Measurements from ENCODE around the gene CCDC63. TPM values are rescaled to one million over a fixed set of nuclear protein-coding genes. Genes with fewer than 3 reads are reported as not detected.

Gene CCDC63
- total and polyA plus RNA-seq, 3 experiments from 2014 or later: not detected

DNA sequence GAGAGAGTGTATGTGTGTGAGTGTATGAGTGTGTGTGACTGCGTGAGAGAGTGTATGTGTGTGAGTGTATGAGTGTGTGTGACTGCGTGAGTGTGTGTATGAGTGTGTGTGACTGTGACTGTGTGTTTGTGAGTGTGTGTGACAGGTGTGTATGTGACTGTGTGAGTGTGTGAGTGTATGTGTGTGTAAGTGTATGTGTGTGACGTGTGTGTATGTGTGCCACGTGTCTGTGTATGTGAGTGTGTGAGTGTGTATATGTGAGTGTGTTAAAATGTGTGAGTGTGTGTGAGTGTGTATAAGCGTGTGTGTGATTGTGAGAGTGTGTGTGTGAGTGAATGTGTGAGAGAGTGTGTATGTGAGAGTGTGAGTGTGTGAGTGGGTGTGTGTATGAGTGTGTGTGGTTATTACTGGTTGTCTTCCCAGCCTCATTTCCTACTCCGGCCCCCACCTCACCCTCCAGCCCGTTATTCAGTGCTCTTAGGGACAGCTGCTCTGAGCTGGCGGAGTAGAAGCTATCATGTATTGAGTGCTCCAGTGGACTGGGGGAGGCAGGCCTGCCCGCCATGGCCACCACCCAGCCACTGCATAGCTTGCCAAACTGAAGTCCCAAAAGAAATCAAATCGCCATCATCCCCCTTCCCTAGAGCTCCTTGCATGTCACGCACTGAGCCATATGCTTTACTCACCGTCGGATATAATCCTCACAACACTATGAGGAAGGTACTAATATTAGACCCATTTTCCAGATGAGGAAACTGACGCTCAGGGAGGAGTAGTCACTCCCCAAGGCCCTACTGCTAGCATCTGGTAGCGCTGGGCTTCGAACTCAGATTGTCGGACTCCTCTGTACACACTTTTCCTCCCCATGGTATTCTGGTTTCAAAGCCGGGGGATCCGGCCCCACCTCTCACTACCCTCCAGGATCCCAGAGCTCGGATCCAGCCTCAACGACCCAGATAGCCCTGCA is 83.8 kb downstream of the CCDC63 start:
- CTCF ChIA-PET: no interaction called here
- no peak overlapping the region for H3K4me3 ChIP-seq (ENCODE audit: low read length)
- H3K36me3 ChIP-seq (ENCODE audit: insufficient read depth, low read length): no peaks in the 10 kb centered on the region
- peaks cover 0 to 3% (median 0%) of the 10 kb centered on the region in 3 donors for H3K36me3 Mint-ChIP-seq
- H3K4me1 Mint-ChIP-seq: no peaks in the 10 kb centered on the region
- no peak for DNase-seq
- no peaks in the 10 kb centered on the region for H3K9me3 Mint-ChIP-seq
- H3K27me3 ChIP-seq (ENCODE audit: insufficient read depth, low read length, poor library complexity, severe bottlenecking): no peaks in the 10 kb centered on the region
- no peaks in the 10 kb centered on the region for H3K4me1 ChIP-seq (ENCODE audit: insufficient read depth, low read length)
- H3K27ac ChIP-seq (ENCODE audit: low read depth, low read length): no peak overlapping the region
- no peak overlapping the region for H3K27ac Mint-ChIP-seq
- H3K9me3 ChIP-seq (ENCODE audit: low read length): no peaks in the 10 kb centered on the region
- H3K27me3 Mint-ChIP-seq: peaks cover 9 to 33% of the 10 kb centered on the region in 2 donors
- POLR2A ChIA-PET: no interaction called here
- H3K4me3 Mint-ChIP-seq: no peak overlapping the region

- no peak for DNase-seq
- H3K4me3 Mint-ChIP-seq: no peak overlapping the region
- Histone ChIP-seq H3K27me3 (ENCODE audit: insufficient read depth, low read length, poor library complexity, severe bottlenecking) (peaks cover under 1% of the 10 kb centered on the region), H3K4me3 (ENCODE audit: low read length) (no peak overlapping the region), H3K4me1 (ENCODE audit: insufficient read depth, low read length) (no peaks in the 10 kb centered on the region), H3K36me3 (ENCODE audit: insufficient read depth, low read length) (no peaks in the 10 kb centered on the region), H3K9me3 (ENCODE audit: low read length) (no peaks in the 10 kb centered on the region), H3K27ac (ENCODE audit: low read depth, low read length) (no peak overlapping the region)
- POLR2A ChIA-PET: no interaction called here
- peaks cover 9 to 26% of the 10 kb centered on the region in 2 donors for H3K27me3 Mint-ChIP-seq
- no peaks in the 10 kb centered on the region for H3K4me1 Mint-ChIP-seq
- CTCF ChIA-PET: no interaction called here
- H3K9me3 Mint-ChIP-seq: no peaks in the 10 kb centered on the region
- H3K36me3 Mint-ChIP-seq: peaks cover 0 to 3% (median 0%) of the 10 kb centered on the region in 3 donors
- no peak overlapping the region for H3K27ac Mint-ChIP-seq
These were observed 84.5 kb downstream of the CCDC63 start for GRCh38 chr12:110931315-110931728.

DNA sequence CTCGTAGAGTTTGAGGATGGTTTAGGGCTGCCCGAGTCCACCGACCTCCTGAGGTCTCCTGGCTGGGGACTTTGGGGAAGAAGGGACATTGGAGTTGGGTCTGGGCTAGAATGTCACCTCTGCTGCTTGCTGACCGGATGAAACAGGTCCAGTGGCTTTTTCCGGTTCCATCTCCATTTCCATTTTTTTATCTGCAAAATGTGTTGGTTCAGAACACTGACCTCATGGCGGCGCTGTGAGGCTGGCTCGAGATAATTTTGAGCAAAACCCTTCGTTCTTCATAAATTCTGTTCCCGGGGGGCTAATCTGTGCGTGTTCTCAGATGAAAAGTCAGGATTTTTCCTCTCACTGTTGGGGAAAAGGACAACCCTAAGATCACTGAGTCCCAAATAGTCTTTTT is 85.3 kb downstream of the CCDC63 start:
- Mint-ChIP-seq H3K4me1 (peaks cover under 1 to 3% (median 1%) of the 10 kb centered on the region in 3 donors), H3K27ac (no peak overlapping the region), H3K27me3 (peaks cover 6 to 29% of the 10 kb centered on the region in 2 donors), H3K4me3 (no peak overlapping the region), H3K9me3 (no peaks in the 10 kb centered on the region), H3K36me3 (peaks cover 0 to 3% (median 0%) of the 10 kb centered on the region in 3 donors)
- POLR2A ChIA-PET: no interaction called here
- no peak for DNase-seq
- H3K36me3 ChIP-seq (ENCODE audit: insufficient read depth, low read length): no peaks in the 10 kb centered on the region
- no peak overlapping the region for H3K27ac ChIP-seq (ENCODE audit: low read depth, low read length)
- H3K4me1 ChIP-seq (ENCODE audit: insufficient read depth, low read length): peaks cover 2% of the 10 kb centered on the region
- H3K4me3 ChIP-seq (ENCODE audit: low read length): no peak overlapping the region
- H3K9me3 ChIP-seq (ENCODE audit: low read length): no peaks in the 10 kb centered on the region
- peaks cover 8% of the 10 kb centered on the region for H3K27me3 ChIP-seq (ENCODE audit: insufficient read depth, low read length, poor library complexity, severe bottlenecking)
- CTCF ChIA-PET: no interaction called here

- Mint-ChIP-seq H3K27ac (peak overlapping the region in 1 of 8 donors; percentile 64), H3K36me3 (peaks cover 0 to 4% (median 0%) of the 10 kb centered on the region in 3 donors), H3K4me3 (no peak overlapping the region), H3K27me3 (peaks cover 6 to 35% of the 10 kb centered on the region in 2 donors), H3K4me1 (peaks cover 3 to 6% (median 6%) of the 10 kb centered on the region in 3 donors), H3K9me3 (no peaks in the 10 kb centered on the region)
- Histone ChIP-seq H3K4me1 (ENCODE audit: insufficient read depth, low read length) (peaks cover 7% of the 10 kb centered on the region), H3K36me3 (ENCODE audit: insufficient read depth, low read length) (no peaks in the 10 kb centered on the region), H3K27me3 (ENCODE audit: insufficient read depth, low read length, poor library complexity, severe bottlenecking) (peaks cover 8% of the 10 kb centered on the region), H3K27ac (ENCODE audit: low read depth, low read length) (no peak overlapping the region), H3K4me3 (ENCODE audit: low read length) (no peak overlapping the region), H3K9me3 (ENCODE audit: low read length) (no peaks in the 10 kb centered on the region)
- CTCF ChIA-PET: no interaction called here
- no peak for DNase-seq
- POLR2A ChIA-PET: no interaction called here
These were observed 86.7 kb downstream of the CCDC63 start for GRCh38 chr12:110933326-110933974.

GRCh38 chr12:110934093-110934852 is 87.5 kb downstream of the CCDC63 start:
- H3K27ac Mint-ChIP-seq: no peak overlapping the region
- H3K36me3 Mint-ChIP-seq: peaks cover 0 to 4% (median 0%) of the 10 kb centered on the region in 3 donors
- no peak overlapping the region for H3K4me3 ChIP-seq (ENCODE audit: low read length)
- H3K4me1 ChIP-seq (ENCODE audit: insufficient read depth, low read length): peaks cover 7% of the 10 kb centered on the region
- no peak overlapping the region for H3K27ac ChIP-seq (ENCODE audit: low read depth, low read length)
- no peaks in the 10 kb centered on the region for H3K36me3 ChIP-seq (ENCODE audit: insufficient read depth, low read length)
- CTCF ChIA-PET: no interaction called here
- POLR2A ChIA-PET: no interaction called here
- no peak overlapping the region for H3K4me3 Mint-ChIP-seq
- no peaks in the 10 kb centered on the region for H3K9me3 ChIP-seq (ENCODE audit: low read length)
- H3K27me3 Mint-ChIP-seq: peaks cover 6 to 35% of the 10 kb centered on the region in 2 donors
- peaks cover 8% of the 10 kb centered on the region for H3K27me3 ChIP-seq (ENCODE audit: insufficient read depth, low read length, poor library complexity, severe bottlenecking)
- peaks cover 3 to 6% (median 6%) of the 10 kb centered on the region in 3 donors for H3K4me1 Mint-ChIP-seq
- H3K9me3 Mint-ChIP-seq: no peaks in the 10 kb centered on the region
- DNase-seq: no peak

- CTCF ChIA-PET: interaction anchor here (0.7 to 1.0 kb wide), 2 partner anchors 10 to 318 kb away, joined by 3 read pairs; no protein-coding TSS in a partner anchor
- POLR2A ChIA-PET: no interaction called here
- peaks cover 3 to 6% (median 6%) of the 10 kb centered on the region in 3 donors for H3K4me1 Mint-ChIP-seq
These were observed 88.8 kb downstream of the CCDC63 start for GRCh38 chr12:110935588-110935987.

GRCh38 chr12:110936367-110937103 is 89.7 kb downstream of the CCDC63 start:
- Mint-ChIP-seq H3K4me3 (peak overlapping the region in 1 of 7 donors; percentile 35), H3K36me3 (peaks cover 0 to 4% (median 0%) of the 10 kb centered on the region in 3 donors), H3K27me3 (peaks cover 10 to 45% of the 10 kb centered on the region in 2 donors), H3K9me3 (no peaks in the 10 kb centered on the region), H3K27ac (no peak overlapping the region), H3K4me1 (peaks cover 3 to 6% (median 6%) of the 10 kb centered on the region in 3 donors)
- H3K36me3 ChIP-seq (ENCODE audit: insufficient read depth, low read length): no peaks in the 10 kb centered on the region
- ChIA-PET CTCF (interaction anchor here (1.0 to 2.2 kb wide), 4 partner anchors 9 to 380 kb away, joined by 3 to 9 read pairs (median 5); no protein-coding TSS in a partner anchor), POLR2A (no interaction called here)
- no peak overlapping the region for H3K4me3 ChIP-seq (ENCODE audit: low read length)
- DNase-seq: no peak
- H3K27me3 ChIP-seq (ENCODE audit: insufficient read depth, low read length, poor library complexity, severe bottlenecking): peaks cover 8% of the 10 kb centered on the region
- H3K27ac ChIP-seq (ENCODE audit: low read depth, low read length): no peak overlapping the region
- H3K4me1 ChIP-seq (ENCODE audit: insufficient read depth, low read length): peaks cover 7% of the 10 kb centered on the region
- no peaks in the 10 kb centered on the region for H3K9me3 ChIP-seq (ENCODE audit: low read length)

More at GRCh38 chr12:110935588-110935987, 88.8 kb downstream of the CCDC63 start:
- peaks cover 0 to 4% (median 0%) of the 10 kb centered on the region in 3 donors for H3K36me3 Mint-ChIP-seq
- DNase-seq: no peak
- Histone ChIP-seq H3K9me3 (ENCODE audit: low read length) (no peaks in the 10 kb centered on the region), H3K4me1 (ENCODE audit: insufficient read depth, low read length) (peaks cover 7% of the 10 kb centered on the region), H3K4me3 (ENCODE audit: low read length) (no peak overlapping the region), H3K36me3 (ENCODE audit: insufficient read depth, low read length) (no peaks in the 10 kb centered on the region), H3K27ac (ENCODE audit: low read depth, low read length) (no peak overlapping the region), H3K27me3 (ENCODE audit: insufficient read depth, low read length, poor library complexity, severe bottlenecking) (peaks cover 8% of the 10 kb centered on the region)
- no peak overlapping the region for H3K27ac Mint-ChIP-seq
- H3K9me3 Mint-ChIP-seq: no peaks in the 10 kb centered on the region
- H3K27me3 Mint-ChIP-seq: peaks cover 10 to 40% of the 10 kb centered on the region in 2 donors
- H3K4me3 Mint-ChIP-seq: no peak overlapping the region
